Measurements from ENCODE around the gene OGFR.

OGFR gene

DNA sequence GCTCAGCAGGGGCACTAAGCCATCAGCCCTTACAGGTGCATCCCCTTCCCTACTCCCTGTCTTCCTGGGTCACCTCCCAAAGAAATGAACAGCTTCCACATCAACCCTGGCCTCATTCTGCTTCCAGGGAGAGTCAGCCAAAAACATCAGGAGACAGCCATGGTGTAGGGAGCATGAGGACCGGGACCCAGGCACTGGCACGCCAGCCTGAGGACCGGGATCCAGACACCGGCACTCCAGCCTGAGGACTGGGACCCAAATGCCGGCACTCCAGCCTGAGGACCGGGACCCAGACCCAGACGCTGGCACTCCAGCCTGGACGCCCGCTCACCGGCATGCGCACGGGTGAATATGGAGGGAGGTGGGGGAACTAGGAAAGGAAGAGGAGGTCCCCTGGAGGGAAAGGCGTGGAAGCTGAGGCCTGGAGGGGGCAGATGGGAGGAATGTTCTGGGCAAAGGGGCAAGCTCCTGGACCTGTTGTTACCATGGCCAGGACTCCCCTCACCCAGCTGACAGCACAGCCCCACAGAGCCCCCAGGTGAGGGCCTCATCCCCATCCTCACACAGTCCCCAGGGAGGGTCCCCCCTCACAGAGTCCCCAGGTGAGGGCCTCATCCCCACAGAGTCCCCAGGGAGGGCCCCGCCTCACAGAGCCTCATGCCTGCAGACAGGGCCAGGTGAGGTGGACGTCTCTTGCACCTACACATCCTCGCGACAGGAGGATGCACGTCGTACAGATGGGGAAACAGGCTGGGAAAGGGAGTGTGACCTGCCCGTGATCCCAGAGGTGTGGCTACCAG, 34.3 kb upstream of the OGFR start:
- no peak for DNase-seq (ENCODE audit: low spot score)

DNA sequence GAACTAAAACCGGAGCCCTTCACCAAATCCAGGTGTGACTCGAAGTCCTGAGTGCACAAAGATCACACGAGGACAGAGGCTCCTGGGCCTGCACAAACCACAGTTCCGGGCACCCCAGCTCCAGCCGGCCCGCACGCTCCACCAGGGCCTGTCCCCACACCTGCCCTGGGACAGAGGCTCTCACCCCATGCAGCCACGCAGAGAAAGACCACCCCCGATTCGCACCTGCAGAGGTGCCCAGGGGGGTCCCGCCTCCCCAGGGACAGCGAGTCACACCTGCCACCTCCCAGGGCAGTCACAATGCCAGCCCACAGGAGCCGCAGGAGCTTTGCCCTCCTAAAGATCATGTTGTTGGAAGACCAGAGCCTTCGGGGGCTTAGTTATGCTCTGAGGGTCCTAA, 33.7 kb upstream of the OGFR start:
- no peak for DNase-seq (ENCODE audit: low spot score)

DNA sequence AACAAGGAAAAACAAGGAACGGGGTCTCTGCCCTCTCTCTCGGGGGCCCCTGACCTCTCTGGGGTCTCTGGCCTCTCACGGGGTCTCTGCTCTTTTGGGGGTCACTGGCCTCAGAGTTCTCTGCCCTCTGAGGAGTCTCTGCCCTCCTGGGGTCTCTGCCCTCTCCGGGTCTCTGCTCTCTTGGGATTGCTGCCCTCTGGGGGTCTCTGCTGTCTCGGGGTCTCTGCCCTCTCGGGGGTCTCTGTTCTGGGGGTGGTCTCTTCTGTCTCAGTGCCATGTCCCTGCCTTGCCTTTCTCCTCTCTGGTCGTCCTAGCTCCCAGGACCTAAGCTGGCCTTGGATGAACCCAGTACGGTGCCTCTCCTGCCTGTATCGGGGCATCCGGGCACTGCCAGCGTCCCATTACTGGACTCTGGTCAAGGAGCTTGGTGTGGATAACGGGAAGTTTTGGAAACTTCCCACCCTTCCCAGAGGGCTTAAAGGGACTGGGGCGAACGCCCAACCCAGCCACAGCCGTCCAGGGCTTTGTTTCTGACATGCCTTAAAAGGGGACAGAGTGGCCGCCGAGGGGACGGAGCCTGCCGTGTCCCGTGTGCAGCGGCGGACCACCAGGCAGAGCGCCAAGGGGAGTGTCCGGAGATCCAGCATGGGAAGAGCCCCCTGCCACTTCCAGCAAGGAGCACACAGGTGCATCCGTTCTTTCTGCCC, 33.1 kb upstream of the OGFR start:
- DNase-seq (ENCODE audit: low spot score) = no peak

DNA sequence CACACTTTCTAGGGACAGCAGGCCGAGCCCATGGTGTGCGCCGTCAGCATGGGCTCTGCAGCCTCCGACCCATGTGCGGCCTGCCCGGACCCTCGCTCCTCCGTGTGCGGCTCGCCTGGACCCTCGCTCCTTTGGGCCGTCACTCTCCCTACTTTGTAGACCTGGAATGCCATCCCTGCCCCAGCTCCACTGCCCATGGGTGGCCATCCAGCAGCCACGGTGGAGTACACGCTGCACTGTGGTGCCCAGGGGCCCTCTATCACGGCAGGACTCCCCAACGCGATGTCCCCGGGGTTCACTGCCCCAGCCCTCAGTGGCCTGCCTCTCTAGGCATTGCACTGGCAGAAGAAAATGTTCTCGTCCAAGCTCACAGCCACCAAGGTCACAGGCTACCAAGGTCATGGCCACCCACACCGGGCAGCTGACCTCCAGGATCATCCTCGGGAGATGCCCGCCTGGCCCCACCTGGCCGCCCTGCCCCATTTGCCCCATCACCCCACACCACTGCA, 32.5 kb upstream of the OGFR start:
- no peak for DNase-seq (ENCODE audit: low spot score)

DNA sequence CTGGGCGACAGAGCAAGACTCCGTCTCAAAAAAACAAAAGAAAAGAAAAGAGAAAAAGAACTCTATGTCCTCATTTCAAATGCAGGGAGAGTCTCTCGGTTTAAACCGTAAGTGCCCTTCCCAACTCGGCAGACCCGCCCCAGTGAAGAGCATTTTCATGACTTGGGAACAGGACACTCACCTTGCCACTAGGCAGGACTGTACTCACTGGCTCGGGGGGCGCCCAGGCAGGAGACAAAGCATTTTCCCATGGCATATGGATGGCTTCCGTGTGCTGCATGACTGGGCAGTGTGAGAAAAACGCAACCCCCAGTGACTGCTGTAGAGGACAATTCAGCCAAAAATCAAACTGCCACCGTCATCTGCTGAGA, 32.0 kb upstream of the OGFR start:
- no peak for DNase-seq (ENCODE audit: low spot score)

DNA sequence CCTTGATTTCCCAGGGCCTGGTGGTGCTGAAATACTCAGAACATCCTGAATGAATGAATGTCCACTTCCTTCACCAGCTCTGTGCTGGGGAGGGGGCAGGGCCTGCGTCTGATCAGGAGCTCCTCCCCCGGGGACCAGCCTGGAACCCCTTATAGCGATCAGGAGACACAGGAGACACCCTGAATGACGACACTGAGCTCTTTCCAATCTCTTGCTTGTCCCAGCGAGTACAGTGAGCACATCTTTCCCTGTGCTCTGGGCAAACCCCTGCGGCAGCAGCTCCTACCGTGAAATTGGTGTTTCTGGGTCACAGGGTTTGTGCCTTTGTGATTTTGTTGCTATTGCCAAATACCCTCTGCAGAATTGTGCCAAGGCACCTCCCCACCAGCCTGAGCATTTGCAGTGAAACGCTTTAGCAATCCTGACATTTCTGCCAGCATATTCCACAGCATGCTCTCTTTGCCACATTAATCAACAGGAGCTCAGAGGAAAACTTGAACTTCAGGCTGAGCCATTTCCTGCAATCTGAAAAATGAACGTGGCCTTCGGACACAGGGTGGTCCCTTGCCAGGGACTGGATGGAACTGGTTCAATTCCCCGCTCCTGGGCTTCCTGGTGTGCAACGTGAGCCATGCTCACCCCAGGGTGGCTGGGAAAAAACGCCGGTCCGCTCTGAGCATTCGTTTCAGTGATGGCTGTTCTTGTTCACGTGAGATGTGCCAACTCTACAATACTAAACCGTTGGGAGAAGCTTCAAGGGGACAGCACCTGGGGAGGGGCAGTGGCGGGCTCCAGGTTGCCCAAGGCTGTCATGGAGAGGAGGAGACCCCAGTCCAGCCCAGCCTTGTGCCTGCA, 31.4 kb upstream of the OGFR start:
- no peak for DNase-seq (ENCODE audit: low spot score)

DNA sequence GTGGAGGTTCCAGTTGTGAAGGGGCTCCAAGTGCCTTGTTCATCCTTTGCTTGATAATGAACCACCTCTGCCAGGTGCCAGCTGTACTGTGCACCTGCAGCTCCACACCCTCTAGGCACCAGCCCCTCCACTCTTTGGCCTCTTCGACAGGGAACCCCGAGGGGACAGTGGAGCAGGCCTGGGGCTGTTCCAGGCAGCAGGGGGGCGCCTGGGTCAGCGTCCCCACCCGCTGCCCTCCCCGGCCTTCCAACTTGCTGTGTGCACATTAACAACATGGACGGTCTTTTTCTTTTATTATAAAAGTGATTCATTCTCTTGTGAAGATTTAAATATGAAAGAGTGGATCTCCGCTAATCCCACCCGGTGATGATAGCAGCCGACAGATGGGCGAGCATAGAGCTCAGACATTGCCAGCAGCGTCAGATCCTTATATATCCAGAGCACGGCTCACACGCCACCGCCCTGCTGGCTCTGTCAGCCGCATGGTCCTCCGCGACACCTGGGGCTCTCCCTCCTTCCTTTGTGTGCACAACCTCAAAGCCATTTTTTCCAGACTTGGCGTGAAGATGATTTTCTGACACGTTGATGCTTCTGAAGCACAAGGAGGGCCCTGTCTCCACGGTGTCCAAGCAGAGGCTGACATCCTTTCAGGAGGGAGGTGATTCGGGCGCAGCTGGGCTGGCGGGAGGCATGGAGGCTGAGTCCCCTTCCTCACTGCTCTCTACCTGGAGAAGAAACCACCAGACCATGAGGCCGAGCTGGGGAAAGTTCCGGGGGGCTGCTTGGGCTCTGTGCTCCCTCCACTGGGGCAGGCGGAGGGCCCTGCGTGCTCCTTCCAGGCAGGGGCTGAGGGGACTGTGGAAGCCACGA, 30.6 kb upstream of the OGFR start:
- DNase-seq (ENCODE audit: low spot score) = no peak

DNA sequence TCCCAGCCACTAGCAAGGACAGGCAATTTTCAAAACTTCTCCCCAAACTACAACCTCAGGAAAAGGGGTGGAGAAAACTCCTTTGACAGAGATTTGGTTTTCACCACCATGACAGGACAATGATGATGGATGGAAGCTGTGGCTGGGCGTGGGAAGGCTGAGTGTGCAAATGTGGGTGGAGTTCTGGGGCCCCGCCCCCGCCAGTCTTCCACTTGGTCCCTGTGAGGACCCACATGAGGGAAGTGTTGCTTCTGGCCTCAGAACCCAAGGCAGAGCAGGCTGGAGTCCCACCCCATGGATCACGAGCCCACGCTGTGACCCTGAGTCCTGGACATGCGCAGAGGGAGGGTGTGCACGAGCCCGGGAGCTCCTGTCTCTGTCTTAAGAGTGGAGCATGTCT, 29.9 kb upstream of the OGFR start:
- no peak for DNase-seq (ENCODE audit: low spot score)

DNA sequence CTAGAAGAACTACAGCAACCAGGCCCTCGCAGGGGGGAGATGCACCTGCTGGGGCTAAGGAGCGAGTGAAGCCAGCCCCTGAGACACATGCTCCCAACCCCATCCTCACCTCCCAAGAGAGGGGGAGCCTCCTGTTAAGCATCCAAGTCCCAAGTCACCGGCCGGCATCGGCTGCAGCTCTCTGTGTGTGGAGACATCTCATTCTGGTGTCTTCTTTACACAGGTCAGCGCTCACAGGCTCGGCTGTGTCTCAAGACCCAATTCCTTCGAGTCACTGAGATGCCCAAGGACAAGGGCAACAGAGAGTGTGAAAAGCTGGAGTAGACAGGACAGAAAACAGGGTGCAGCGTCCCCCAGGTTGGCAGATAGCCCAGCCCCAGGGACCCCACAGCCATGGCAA, 29.4 kb upstream of the OGFR start:
- DNase-seq (ENCODE audit: low spot score) = no peak

DNA sequence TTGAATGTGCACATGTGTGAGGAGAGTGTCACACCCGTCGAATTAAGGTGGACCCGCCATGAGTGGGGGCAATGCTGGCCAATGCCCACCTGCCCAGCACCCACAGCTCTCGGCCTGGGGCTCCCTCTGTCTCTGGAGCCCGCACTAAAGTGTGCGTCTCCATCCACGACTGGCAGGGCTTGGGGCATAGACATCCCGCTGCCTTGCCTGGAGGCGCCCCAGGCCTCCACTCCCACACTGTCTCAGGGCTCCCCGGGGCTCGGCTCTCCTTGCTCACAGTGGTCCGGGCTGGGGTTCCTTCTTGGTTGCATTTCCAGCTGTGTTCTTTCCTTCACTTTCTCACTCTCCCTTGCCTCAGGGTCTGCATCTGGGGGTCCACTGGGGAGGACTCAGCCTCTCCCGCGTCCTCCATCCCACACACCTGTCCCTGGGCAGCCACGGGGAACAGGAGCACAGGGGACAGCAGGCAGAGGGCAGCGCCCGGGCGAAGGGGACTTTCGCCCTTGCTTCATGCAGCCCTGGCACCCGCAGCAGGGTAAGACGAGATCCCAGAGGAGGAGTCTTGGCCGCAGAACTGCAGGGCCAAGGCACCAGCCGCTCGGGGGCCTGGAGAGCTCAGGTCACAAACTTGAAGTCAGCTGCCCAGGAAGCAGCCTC, 28.5 kb upstream of the OGFR start:
- no peak for DNase-seq (ENCODE audit: low spot score)

DNA sequence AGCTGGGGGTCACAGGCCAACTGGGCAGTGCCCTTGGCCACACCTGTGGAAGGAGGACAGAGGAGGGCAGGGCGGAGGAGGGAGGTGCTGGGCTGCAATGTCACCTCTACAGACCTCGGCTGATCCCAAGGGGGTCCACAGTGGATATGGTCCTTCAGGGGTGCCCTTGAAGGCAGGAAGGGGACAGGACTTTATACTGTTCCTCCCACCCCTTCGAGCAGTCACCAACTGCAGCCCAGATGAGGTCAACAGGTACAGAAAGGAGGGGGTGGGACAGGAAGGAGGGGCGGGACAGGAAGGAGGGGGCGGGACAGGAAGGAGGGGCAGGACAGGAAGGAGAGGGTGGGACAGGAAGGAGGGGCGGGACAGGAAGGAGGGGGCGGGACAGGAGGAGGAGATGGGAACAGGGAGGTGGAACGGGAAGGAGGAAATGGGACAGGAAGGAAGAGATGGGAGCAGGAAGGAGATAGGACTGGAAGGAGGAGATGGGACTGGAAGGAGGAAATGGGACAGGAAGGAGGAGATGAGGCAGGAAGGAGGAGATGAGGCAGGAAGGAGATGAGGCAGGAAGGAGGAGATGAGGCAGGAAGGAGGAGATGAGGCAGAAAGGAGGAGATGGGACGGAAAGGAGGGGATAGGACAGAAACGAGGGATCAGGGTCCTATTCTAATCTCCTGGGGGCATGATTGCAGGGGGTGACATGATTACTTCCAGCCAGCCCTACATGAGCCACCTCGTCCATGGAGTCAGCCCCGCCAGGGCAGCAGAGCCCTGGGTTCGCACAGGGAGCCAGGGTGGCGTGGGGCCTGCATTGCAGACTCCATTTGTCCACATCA, 27.7 kb upstream of the OGFR start:
- no peak for DNase-seq (ENCODE audit: low spot score)

DNA sequence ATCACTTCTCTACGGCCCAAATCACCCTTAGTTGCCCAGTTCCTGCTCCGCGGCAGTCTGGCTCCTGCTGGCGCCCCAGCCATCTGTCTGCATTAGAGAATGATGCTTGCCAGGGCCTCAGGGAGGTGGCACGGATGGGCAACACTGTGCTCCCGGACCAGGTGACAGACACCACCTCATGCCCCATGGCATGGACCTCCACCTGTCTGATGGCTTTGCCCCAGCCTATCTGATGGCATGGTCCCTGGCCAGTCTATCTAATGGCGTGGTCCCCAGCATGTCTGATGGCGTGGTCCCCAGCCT, 27.2 kb upstream of the OGFR start:
- DNase-seq (ENCODE audit: low spot score) = no peak

DNA sequence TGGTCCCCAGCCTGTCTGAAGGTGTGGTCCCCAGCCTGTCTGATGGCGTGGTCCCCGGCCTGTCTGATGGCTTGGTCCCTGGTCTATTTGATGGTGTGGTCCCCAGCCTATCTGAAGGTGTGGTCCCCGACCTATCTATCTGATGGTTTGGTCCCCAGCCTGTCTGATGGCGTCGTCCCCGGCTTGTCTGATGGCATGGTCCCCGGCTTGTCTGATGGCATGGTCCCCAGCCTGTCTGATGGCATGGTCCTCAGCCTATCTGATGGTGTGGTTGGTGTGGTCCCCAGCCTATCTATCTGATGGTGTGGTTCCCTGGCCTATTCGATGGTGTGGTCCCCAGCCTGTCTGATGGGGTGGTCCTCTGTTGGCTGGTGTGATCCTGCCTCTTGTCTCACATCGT, 26.6 kb upstream of the OGFR start:
- DNase-seq (ENCODE audit: low spot score) = no peak

DNA sequence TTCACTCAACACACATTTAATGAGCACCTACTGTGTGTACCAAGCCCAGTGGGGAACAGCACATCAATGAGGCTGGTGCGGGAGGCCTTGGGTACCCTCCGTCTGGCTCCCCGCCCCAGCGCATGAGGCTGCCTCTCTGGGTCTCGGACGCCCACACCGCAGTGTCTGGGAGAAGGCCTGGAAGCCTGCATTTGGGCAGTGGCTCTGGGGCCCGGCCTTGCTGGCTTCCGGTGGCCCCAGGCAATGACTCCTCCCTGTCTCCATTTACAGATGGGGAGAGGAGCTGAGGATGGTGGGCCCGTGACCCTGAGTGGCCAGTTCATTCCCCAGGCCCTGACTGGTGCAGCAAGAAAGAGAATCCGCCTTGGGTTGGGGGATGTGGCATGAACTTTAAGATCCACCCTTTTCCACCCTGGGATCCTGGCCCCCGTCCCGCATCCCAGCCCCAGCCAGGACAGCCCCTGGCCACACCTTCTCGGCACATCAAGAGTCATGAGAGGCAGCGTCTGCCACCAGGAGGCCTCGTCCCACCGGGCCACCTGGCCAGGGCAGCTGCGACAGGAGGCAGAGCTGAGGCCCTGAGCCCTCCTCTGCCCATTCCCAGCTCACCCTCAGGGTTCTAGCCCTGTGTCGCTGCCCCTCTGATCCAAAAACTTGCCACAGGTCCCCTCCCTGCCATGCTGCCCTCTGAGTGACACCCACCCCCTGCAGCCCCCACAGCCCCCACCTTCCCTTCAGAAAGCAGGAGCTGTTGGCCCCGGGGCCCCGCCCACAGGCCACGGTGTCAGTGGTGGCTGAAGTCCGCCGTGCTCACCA, 25.8 kb upstream of the OGFR start:
- DNase-seq (ENCODE audit: low spot score) = no peak

DNA sequence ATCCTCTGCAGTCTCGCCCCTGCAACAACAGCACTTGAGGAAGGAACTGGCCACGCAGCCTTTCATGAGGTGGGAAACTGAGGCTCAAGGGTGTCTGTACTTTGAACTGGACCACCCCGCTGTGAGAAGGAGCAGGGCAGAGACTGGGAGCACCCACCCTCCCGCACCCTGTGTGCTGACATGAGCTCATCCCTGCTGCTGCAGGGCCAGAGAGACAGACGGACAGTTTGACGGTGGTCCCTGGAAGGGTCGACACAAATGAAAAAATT, 25.3 kb upstream of the OGFR start:
- no peak for DNase-seq (ENCODE audit: low spot score)

DNA sequence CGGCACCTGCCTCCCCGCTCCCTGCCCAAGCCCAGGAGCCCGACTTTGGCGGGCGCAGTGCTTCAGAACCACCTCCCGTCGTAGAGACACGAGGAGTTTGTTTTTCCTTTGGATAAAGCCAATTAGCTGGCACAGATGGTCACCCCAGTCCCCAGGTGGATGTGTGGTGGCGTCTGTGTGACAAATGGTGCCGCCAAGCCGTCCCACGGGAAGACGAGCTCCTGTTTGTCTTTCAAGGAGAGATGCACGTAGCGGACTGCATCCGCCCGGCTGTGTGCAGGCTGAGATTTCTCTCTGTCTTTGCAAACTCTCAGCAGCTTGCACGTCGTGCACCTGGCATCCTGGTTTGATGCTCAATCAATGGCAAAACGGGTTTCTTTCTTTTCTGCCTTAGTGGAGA, 24.4 kb upstream of the OGFR start:
- DNase-seq (ENCODE audit: low spot score) = no peak

DNA sequence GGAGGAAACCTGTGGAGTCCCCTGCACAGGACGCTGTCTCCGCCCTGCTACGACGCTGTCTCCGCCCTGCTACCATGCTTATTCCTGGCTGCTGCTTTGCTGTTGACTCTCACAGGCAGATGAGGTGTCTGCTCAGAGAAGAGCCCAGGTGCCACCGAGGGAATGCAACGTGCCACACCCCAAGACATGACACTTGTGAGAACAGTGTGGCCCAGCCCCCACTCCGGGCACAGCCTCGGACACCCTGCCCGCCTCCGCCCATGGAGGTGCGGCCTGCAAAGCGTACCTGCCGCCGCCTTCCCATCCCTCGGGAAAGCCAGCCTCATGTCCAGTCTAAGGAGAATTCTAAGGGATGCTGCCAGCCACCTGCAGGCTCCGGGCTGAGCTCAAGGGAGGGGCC, 23.9 kb upstream of the OGFR start:
- DNase-seq (ENCODE audit: low spot score) = no peak

DNA sequence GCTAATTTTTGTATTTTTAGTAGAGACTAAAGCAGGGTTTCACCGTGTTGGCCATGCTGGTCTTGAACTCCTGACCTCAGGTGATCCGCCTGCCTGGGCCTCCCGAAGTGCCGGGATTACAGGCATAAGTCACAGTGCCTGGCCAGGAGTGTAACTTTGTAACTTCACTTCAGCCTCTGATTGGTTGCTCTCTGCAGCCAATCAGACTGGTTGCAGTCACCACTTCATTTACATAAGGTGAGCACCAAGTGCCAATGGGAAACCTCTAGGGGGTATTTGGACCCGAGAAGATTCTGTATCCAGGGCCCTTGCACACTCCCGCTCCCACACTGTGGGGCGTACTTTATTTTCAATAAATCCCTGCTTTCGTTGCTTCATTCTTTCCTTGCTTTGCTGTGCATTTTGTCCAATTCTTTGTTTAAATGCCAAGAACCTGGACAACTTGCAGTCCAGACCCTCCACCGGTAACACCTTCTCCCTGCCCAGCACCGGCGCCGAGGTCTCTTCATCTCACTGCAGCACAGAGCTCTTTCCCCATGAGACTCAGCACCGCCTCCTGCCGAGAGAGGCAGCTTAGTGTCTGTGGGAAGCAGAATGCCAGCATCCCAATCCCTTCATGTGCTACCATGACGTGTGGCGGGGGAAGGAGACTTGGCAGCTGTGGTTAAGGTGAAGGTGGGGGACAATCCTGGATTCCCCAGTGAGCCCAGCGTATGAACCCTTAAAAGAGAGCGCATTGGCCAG, 22.3 kb upstream of the OGFR start:
- DNase-seq (ENCODE audit: low spot score) = no peak

DNA sequence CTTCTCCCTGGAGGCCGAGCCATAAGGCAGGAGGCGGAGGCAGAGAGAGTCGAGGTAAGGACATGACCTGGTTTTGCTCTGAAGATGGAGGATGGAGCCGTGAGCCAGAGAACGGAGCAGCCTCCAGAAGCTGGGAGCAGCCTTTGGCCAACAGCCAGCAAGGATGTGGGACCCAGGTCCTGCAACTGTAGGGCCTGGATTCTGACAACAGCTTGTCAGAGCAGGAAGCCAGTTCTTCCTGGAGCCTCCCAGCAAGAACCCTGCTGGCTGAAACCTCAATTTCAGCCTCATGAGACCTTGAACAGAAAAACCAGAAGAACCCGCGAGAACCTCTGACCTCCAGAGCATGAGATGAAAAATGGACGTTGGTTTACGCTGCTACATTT, 21.7 kb upstream of the OGFR start:
- DNase-seq (ENCODE audit: low spot score) = no peak
